HG03469 (cell line): ENCODE measurements around the gene SEC24B.

ENCODE experiments used
- ATAC-seq: cut with Tn5 transposase; IDR thresholded peaks from one replicate; pipeline ENCODE4 v1.9.1; 2021; ENCODE audit warnings: mild to moderate bottlenecking, moderate library complexity, moderate number of reproducible peaks; ENCODE audit not compliant: unreplicated experiment

SEC24B gene

DNA sequence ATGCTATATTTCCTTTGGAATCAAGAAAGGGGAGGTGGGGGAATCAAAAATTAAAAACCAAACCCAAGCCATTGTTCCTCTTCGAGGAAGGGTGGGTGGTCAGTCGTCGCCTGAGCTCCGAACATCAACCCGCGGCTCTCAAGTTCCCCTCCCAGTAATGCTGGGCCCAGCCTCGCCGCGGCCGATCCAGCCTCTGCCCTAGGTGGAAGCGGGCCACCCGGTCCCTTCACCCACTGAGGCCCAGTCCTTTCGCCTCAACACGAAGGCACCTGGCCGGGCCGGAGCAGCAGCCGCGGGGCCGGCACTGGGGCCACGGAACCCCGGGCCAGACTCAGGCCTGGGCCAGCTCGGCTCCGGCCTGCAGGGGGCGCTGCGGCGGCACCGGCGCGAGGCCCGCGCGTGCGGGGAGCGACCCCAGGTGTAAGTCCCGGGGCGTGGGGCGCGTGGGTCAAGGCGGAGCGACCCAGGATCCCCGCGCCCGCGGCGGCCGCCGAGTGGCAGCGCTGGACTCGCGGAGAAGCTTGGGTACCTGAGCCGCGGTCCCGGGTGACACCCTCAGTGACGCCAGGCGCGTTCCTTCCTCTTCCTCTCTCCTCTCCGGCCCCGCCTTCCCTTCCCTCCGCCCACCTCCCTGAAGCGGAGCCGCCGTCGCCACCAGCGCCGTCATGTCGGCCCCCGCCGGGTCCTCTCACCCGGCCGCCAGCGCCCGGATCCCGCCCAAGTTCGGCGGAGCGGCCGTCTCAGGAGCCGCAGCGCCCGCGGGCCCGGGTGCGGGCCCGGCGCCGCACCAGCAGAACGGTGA lies at the start of gene SEC24B:
SEC24B (plus strand) TSS at position 611 of the 802 bp plus-strand sequence; CDS start at position 666, 55 bp downstream.
- peak; percentile 78 for ATAC-seq

DNA sequence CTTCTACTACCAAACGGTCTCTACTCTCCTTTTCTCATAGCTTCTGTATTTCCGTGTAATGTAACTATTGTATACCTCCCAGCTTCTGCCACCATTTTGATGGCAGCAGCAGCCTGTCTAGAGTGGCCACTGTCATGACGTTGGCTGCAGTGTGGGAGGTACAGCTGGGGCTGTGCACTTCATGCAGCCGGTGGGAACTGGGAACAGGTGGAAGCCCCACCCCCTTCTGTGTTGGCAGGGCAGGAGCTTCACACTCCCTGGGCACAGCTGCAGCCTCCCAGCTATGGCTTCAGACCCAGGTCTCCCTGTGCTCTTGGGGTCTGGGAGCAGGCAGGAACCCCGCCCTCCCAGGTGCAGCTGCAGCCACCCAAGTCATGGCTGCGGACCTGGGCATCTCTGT lies 49.8 kb upstream of the SEC24B start:
- no peak for ATAC-seq

DNA sequence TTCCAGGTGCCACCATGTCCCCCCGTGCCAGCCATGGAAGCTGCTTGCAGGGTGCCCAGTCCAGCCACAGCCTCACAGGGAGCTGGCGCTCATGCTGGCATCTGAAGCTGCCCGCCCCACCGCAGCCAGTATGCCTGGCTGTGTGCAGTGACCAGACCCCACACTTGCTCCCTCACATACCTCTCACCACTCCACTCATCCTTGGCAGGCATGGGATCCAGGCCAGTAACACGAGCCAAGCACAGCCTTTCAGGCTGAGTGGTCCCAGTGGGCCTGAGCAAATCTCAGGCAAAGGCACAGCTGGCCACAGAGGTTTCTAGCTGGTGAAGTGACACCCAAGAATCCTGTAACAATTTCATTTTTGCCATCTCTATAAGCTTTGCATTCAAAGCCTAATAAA lies 48.4 kb upstream of the SEC24B start:
- ATAC-seq, result no peak

DNA sequence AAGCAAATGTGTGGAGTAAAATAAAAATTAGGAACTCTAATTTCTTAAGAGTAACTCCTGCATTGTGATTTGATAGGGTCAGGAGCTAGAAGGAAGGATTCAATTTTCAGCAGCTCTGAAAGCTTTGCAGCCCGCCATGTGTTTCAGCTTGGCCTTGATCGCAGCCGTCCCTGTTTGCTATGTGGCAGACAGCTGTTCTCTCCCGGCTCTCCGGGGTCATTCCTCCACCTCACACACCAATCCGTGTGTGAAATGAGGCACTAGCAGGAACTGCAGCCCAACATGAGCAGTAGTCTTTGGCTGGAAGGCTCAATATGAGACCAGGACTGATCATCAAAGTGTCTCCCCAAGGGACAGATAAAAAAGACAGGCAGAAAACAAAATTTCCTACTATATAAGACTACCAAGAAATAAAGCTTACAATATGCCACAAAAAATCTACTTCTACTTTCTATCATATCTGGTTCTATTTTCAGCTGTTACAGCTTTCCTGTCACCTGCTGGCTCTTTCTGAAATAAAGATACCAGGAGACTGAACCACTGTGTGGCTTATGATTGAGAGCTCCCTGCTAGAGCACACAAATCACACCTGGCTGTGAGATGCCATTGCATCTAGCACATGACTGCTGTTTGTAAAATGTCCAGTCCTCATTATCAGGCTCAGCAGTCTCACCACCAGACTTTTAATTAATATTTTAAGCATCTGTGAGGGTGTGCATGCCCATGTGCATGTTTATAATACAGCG lies 44.1 kb upstream of the SEC24B start:
- no peak for ATAC-seq

DNA sequence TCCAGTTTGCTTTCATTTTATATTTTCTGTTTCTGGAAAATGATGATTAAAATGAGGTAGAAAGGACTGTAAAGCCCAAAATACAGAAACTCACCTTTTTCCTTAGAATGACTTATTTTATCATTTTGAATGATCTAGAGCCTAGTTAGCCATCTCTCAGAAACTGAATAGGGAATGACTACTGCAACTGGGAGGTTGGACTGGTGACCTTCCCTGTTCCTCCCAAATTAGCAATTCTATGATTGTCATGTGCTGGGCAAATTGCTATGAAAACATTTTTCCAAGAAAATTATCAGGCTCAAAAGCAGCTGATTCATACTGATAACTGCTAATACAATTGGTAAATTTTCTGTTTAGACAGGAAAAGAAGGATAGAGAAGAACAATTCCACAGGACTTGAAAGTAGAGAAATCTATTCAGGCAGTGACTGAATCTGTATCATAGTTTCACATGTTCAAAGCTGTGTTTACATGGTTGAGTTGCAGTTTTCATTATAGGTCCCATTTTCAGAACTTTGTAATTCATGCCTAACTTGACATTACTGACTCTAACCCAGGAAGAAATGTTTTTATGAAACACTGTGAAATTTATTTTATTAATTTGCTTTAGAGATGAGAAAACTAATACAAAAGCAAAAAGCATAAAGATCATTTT lies 43.4 kb upstream of the SEC24B start:
- no peak for ATAC-seq

DNA sequence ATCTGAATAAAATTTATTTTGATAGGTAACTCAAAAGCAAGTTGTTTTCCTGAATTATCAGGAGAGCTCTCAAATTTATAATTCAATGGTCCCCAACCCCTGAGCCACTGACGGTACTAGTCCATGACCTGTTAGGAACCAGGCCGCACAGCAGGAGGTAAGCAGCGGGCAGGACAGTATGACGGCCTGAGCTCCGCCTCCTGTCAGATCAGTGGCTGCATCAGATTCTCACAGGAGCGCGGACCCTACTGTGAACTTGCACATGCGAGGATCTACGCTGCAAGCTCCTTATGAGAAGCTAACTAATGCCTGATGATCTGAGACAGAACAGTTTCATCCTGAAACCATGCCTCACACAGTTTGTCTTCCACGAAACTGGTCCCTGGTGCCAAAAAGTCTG lies 37.9 kb upstream of the SEC24B start:
- no peak for ATAC-seq

DNA sequence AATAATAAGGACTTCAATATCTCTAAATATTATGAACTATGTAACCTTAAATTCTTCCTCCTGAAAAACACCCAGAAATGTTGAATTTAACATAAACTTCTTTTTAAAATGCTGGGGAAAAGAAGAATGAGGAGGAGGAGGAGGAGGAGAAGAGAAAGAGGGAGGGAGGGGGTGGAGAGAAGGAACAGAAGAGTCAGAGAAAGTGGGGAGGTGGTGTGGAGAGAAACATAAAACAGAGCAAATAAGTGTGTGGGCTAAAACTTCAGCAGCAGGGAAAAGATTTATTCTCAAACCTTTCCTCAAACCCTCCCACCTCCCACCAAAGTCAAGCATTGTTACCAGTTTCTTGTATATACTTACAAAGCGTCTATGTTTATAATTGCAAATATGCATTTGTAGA lies 34.7 kb upstream of the SEC24B start:
- ATAC-seq, result no peak

DNA sequence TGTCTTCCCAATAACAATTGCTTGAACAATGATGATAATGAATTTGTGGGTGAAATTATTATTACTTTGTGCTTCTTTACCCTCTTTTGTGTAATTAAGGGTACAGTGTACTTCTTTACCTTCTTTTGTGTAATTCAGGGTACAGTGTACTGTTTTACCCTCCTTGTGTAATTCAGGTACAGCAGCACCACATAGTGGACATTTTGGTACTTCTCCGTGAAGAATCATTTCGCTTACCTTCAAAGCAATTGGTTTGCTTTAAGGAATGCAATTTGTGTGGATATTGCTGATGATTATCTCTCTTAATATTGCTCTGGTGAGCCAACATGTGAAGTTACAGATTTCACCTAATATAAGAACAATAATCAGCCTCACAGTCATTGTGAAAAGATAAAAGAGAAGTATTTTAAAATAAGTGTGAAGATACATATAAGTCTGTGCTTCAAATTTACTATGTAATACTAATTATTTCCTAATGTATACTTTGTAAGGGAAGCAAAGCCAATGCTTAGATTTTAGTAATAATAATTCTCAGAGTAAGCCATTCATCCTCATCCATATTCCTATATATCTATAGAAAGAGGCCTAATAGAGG lies 27.2 kb upstream of the SEC24B start:
- peak; percentile 94 for ATAC-seq

DNA sequence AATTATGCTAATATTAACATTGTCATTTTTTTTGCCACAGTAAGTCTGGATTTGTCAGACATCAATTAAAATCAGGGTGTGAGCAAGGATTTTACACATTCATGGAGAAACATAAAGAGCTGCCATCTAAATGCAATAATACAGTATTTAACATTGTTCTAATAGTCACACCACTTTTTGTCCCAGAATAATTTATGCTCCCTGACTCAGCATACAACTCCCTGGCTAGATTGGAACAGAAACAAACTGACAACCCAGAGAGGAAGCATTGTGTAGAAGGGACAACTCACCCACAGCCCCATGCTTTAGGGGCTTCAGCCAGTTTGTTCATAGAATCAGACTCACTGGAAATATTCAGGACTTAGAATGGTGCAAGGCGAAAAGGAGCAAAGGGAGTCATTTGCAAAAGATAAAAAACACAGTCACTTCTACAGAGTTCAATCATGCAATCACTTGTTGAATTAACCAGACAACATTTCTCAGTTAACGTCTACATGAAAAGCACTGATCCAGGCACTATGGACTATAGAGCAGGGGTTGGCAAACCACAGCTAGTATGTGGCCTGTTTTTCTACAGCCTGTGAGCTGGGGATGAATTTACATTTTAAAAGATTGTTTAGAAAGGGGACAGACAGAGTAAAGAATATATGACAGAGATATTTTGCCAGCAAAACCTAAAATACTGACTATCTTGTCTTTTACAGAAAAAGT lies 26.4 kb upstream of the SEC24B start:
- no peak for ATAC-seq

DNA sequence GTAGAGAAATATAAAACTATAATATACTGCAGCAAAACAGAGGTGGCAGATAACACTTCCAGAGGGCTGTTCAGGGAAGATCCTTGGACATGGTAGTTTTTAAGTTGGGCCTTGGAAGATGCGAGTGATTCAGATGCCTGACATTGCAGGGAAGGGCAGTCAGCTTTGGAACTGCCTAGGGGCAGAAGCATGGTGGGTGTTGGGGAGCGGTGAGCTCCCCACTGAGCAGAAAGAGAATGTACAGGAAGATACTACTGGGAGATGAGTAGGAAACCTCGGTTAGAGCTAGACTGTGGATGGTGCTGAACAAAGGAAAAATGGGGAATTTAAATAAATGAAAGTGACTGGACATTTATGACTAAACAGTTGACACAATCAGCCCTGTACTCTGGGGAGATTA lies 24.9 kb upstream of the SEC24B start:
- no peak for ATAC-seq

DNA sequence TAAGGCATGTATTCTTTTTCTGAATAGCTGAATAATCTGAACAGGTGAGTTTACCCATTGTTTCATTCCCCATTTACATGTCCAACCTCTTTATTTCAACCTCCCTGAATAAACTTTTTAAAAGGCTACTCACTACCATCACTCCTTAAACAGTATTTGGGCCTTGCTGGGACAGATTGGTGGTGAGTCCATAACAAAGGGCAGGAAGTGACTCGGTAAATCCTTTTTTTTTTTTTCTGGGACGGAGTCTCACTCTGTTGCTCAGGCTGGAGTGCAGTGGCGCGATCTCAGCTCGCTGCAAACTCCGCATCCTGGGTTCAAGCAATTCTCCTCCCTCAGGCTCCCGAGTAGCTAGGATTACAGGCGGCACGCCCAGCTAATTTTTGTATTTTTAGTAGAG lies 23.4 kb upstream of the SEC24B start:
- ATAC-seq, result no peak

DNA sequence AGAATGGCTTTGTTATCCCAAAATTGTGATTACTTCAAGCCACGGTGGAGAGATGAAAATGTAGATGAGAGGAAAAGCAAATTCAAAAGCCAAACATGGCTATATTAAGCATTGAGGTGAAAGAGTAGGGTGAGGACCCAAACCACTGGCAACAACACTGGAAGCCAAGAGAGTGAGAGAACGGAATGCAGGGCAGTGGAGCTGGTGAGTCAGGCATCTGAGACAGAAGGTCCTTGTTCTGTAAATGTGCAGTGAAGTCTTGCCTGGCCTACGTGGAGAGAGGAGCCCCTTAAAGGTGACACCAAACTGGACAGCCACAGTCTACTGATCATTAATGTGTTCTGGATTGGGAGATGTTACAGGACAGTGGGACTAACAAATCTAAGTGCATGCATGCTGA lies 22.8 kb upstream of the SEC24B start:
- no peak for ATAC-seq

DNA sequence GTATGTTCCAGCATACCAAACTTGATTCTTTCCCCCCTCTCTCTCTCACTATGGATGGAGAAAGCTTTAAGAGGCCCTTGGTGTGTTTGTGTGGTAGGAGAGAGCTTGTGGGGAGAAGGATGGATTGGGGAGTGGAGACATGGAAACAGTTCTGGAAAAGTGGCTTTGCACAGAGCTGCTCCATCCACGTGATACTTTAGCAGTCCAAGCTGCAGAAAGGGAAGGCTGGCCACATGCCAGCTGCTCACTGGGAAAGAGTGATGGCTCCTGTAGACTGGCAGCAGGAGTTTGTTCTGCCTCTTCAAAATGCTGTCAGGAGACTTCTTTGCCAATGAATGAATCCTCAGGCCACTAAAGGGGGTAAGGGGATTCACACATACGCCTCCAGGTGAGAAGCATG lies 21.7 kb upstream of the SEC24B start:
- no peak for ATAC-seq

DNA sequence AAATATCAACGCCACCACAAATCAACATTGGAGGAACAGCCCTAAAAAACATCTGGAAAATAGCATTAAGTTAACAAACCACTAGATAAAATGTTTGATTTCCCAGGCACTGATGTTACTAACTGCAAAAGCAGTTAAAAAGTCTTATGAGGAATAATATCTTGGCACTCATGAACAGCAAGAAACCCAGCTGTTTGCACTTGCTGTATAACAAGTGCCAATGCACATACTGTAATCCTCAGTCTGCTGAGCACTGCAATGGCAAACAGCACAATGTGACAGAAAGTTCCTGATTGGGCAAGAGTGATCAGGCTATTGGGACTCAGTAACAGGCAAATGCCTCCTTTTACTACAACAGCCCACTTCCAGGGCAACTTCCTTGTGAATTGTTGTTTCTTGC lies 20.8 kb upstream of the SEC24B start:
- ATAC-seq, result no peak

DNA sequence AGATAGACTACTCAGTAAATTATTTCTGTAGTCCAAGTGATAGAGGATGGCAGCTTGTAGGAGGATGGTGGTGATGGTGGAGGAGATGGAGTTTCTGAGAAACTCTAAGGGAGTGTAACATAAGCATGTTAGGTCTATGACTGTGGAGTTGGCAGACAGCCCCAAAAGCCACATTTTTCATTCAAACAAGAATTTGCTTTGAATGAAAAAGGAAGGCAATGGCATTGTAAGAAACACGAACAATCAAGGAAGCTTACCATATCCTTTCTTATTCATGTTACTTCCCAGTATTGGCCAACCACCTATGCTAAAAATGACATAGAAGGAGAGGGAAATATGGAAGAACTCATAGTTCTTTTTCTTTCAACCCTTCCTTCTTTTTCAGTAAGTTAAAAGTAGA lies 18.7 kb upstream of the SEC24B start:
- ATAC-seq, result no peak

DNA sequence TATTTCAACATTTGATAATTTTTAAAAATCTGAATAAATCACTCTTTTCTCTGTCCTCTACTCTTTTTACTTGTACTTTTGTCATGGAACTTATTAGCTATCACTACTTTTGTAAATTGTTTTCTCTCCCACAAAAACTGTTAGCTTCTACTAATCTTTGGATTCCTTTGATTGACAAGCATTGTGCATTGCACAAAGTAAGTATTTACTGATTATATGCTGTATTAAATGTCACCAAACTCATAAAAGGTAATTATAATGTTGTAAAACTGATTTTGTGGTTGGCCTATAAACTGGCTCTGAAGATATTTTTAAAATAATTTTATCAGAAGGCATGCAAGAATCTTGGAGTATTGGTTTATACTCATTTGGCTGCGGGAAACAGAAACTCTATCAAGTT lies 15.0 kb upstream of the SEC24B start:
- no peak for ATAC-seq

DNA sequence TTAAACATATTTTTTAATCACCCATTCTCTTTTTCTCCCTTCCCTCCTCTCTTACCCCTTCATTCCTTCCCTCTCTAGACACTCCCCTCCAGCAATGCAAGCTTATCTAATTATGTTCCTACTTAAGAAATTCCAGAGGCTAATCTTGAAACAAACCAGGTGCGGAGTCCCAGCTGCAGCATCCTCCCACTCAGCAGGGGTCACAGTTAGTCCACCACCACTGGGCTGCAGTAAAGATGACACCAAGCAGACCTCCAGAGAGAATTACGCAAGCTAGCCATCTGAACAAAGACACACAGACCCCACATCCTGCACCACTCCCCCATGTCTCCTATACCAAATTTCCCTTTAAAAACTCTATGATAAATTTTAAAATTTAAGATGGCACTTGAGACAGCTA lies 13.9 kb upstream of the SEC24B start:
- ATAC-seq, result no peak

DNA sequence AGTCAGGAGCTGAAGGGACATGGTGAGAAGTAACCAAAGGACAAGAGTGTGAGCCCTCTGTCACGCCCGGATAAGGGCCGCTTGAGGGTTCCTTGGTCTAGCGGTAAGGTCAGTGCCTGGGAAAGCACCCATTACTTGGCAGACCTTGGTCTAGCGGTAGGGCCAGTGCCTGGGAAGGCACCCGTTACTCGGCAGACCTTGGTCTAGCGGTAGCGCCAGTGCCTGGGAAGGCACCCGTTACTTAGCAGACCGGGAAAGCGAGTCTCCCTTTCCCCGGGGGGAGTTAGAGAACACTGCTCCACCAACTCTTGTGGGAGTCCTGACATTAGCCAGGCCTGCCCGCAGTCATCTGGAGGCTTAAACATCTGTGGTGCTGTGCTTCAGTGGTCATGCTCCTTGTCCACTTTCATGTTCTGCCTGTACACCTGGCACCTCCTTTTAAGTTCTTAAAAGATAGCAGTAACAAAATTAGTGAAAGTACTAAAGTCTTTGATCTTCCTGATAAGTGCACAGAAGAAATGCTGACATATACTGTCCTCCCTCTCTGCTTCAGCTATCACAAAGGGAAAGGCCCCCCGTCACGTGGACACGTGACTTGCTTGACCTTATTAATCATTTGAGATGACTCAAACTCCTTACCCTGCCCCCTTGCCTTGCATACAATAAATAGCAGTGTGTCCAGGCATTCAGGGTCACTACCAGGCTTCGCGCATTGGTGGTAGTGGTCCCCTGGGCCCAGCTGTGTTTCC lies 9.3 kb upstream of the SEC24B start:
- ATAC-seq, result no peak

DNA sequence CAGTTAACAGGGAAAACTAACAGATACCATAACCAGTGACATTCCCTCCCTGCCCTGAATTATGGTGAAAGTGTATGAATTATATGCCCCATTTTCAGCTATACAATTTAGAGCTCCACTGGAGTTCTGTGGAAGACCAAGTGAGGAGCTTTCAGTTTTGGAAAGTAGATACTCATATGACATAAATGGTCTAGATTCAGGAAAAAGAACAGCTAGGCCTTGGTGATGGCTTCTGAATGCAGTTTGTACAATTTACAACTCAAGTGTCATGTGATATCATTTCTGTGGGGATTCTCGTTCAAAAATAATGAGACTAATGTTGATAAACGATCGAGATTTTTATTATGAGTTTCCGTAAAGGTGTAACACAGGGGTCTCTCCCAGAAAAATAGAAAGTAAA lies 8.2 kb upstream of the SEC24B start:
- ATAC-seq, result no peak

DNA sequence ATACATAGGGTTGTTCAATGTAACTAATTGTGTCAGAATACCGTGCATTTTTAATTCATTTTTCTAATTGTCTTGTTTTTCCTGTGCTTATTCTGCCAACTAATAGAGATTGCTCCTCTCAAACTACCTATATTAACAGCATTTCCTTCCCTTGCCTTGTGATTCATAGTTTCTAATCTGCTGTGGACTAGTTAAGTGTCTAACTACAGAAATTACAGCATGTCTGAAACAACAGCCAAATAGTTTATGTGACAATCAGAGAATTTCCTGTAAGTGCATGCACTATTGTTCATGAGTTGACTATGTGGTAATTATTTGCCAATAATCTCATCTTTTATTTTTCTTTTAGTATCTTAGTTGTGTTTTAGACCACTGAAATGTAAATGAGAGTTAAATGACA lies 4.1 kb upstream of the SEC24B start:
- ATAC-seq, result no peak
